ENCODE measurements around the gene PWWP2B.

GRCh38 chr10:132452216-132452650 lies 55.2 kb downstream of the PWWP2B start:
- TF ChIP-seq CTCF (IDR thresholded peaks at IDR 0.05) (no peak), POLR2A (IDR thresholded peaks at IDR 0.05) (no peak)

Measured in esophagus squamous epithelium (tissue), 4 donors.